Measurements from ENCODE around the gene MSMO1. TPM values are rescaled to one million over a fixed set of nuclear protein-coding genes. Genes with fewer than 3 reads are reported as not detected.

The MSMO1 gene
- total and polyA plus RNA-seq, 2 donors (not counting 1 experiment from before 2014, with no cell fraction given): 7.3 to 30.8 TPM

DNA sequence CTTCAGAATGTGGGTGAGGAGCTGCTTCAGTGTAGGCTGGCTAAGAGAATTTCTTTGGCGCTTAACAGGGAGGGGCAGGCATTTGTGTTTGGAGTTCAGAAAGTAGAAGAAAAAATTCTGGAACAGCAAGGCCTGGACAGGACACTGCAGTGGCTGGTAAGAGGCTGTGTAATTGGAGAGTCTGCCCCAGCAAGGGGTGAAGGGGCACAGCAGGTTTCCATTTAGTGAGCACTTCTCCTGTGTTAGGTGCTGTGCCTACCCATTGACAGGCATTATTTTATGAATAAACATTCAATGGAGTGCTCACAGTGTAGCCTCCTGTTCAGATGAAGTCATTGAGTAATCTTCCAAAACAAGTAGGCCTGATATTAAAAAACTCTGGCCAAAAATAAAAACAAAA is 40.6 kb downstream of the MSMO1 start:
- Histone ChIP-seq H3K9ac (ENCODE audit: low read length) (no peak overlapping the region), H3K27ac (ENCODE audit: low read length in 2 of 2) (no peak overlapping the region), H3K4me2 (replicated peaks; ENCODE audit: low read depth, low read length, poor library complexity, severe bottlenecking) (no peak overlapping the region), H3K79me2 (ENCODE audit: control insufficient read depth, insufficient read depth, low read length) (no peaks in the 10 kb centered on the region), H3K4me3 (ENCODE audit: control extremely low read depth in 1 of 5, extremely low read depth in 1 of 5, insufficient read depth in 1 of 5, low read depth in 2 of 5, low read length in 4 of 5) (no peak overlapping the region), H3K27me3 (replicated peaks in 1 of 4; ENCODE audit: control extremely low read depth in 1 of 4, control insufficient read depth in 3 of 4, insufficient read depth in 4 of 4, low read length in 3 of 4) (peaks cover 0 to 2% (median 0%) of the 10 kb centered on the region in 4 experiments), H3K9me3 (ENCODE audit: control extremely low read depth in 1 of 3, control insufficient read depth in 2 of 3, insufficient read depth in 1 of 3, low read length in 2 of 3) (no peaks in the 10 kb centered on the region), H3K4me1 (ENCODE audit: control insufficient read depth in 2 of 2, insufficient read depth in 2 of 2, low read length in 2 of 2) (no peaks in the 10 kb centered on the region), H2AFZ (ENCODE audit: insufficient read depth, low read depth, low read length, poor library complexity, severe bottlenecking) (no peak overlapping the region), H4K20me1 (ENCODE audit: control insufficient read depth, insufficient read depth, low read length, poor library complexity, severe bottlenecking) (no peaks in the 10 kb centered on the region), H3K36me3 (replicated peaks in 1 of 2; ENCODE audit: control extremely low read depth in 1 of 2, control insufficient read depth in 1 of 2, extremely low read depth in 1 of 2, insufficient read depth in 2 of 2, low read length in 1 of 2) (no peaks in the 10 kb centered on the region)
- ChIA-PET POLR2A (no interaction called here), CTCF (no interaction called here)
- Mint-ChIP-seq H3K27me3 (peaks cover 5% of the 10 kb centered on the region), H3K4me1 (no peaks in the 10 kb centered on the region), H3K9me3 (ENCODE audit: insufficient read depth) (no peaks in the 10 kb centered on the region), H3K4me3 (no peak overlapping the region), H3K27ac (no peak overlapping the region)
- DNase-seq: no peak
- no peak for ATAC-seq (ENCODE audit: low read depth)
- 100% methylated on average over 1 of the region's 1 CpG for WGBS (ENCODE audit: insufficient coverage)
- no peak for TF ChIP-seq EZH2 (IDR thresholded peaks at IDR 0.05; ENCODE audit: borderline replicate concordance, insufficient read depth, low read depth, low read length, poor library complexity, severe bottlenecking)
- TF ChIP-seq CTCF (IDR thresholded peaks at IDR 0.05): no peak
- intact Hi-C loops (cut with micrococcal nuclease): no loop called here

DNA sequence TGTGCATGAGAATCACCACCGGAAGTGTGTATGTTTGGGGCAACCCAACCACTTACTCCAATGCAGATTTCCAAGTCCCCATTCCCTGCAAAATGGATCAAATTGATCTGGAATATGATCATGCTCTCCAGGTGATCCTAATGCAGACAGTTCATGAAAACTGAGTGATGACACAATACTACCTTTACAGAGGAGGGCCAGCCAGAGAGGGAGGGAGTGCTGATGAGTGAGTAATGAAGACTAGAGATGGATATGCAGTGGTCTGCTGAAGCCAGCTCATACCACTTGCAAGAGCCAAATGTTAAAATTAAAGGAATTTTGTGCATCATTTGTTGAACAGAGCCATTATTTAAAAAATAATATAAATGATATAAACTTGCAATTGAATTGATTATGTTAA is 41.1 kb downstream of the MSMO1 start:
- Histone ChIP-seq H3K4me3 (ENCODE audit: control extremely low read depth in 1 of 5, extremely low read depth in 1 of 5, insufficient read depth in 1 of 5, low read depth in 2 of 5, low read length in 4 of 5) (no peak overlapping the region), H3K27me3 (replicated peaks in 1 of 4; ENCODE audit: control extremely low read depth in 1 of 4, control insufficient read depth in 3 of 4, insufficient read depth in 4 of 4, low read length in 3 of 4) (no peaks in the 10 kb centered on the region), H3K27ac (ENCODE audit: low read length in 2 of 2) (no peak overlapping the region), H4K20me1 (ENCODE audit: control insufficient read depth, insufficient read depth, low read length, poor library complexity, severe bottlenecking) (no peaks in the 10 kb centered on the region), H3K9ac (ENCODE audit: low read length) (no peak overlapping the region), H3K9me3 (ENCODE audit: control extremely low read depth in 1 of 3, control insufficient read depth in 2 of 3, insufficient read depth in 1 of 3, low read length in 2 of 3) (peaks cover 0 to under 1% (median 0%) of the 10 kb centered on the region in 3 donors), H3K4me2 (replicated peaks; ENCODE audit: low read depth, low read length, poor library complexity, severe bottlenecking) (no peak overlapping the region), H3K4me1 (ENCODE audit: control insufficient read depth in 2 of 2, insufficient read depth in 2 of 2, low read length in 2 of 2) (no peaks in the 10 kb centered on the region), H3K36me3 (replicated peaks in 1 of 2; ENCODE audit: control extremely low read depth in 1 of 2, control insufficient read depth in 1 of 2, extremely low read depth in 1 of 2, insufficient read depth in 2 of 2, low read length in 1 of 2) (no peaks in the 10 kb centered on the region), H3K79me2 (ENCODE audit: control insufficient read depth, insufficient read depth, low read length) (no peaks in the 10 kb centered on the region), H2AFZ (ENCODE audit: insufficient read depth, low read depth, low read length, poor library complexity, severe bottlenecking) (no peak overlapping the region)
- ChIA-PET CTCF (no interaction called here), POLR2A (no interaction called here)
- Mint-ChIP-seq H3K27me3 (peaks cover 2% of the 10 kb centered on the region), H3K27ac (no peak overlapping the region), H3K4me1 (no peaks in the 10 kb centered on the region), H3K4me3 (no peak overlapping the region), H3K9me3 (ENCODE audit: insufficient read depth) (no peaks in the 10 kb centered on the region)
- DNase-seq: no peak
- intact Hi-C loops (cut with micrococcal nuclease): no loop called here
- ATAC-seq (ENCODE audit: low read depth): no peak
- 100% methylated on average over 1 of the region's 1 CpG for WGBS (ENCODE audit: insufficient coverage)
- no peak for TF ChIP-seq EZH2 (IDR thresholded peaks at IDR 0.05; ENCODE audit: borderline replicate concordance, insufficient read depth, low read depth, low read length, poor library complexity, severe bottlenecking)
- TF ChIP-seq CTCF (IDR thresholded peaks at IDR 0.05): no peak

All from B cell (primary cell).